Measurements from ENCODE around the gene AHNAK.

AHNAK gene

GRCh38 chr11:62505440-62506091 is 41.0 kb downstream of the AHNAK start (continued):
- TF ChIP-seq ZNF621 (tag by site-specific recombination; IDR thresholded peaks at IDR 0.05), result no peak

GRCh38 chr11:62505059-62505439 is 41.6 kb downstream of the AHNAK start:
- Histone ChIP-seq H3K4me1 (ENCODE audit: control insufficient read depth, insufficient read depth, low read length) (no peaks in the 10 kb centered on the region), H3K36me3 (ENCODE audit: control insufficient read depth in 2 of 2, insufficient read depth in 1 of 2, low read length in 2 of 2) (no peaks in the 10 kb centered on the region), H3K9me3 (ENCODE audit: control insufficient read depth, insufficient read depth, low read depth, low read length) (no peaks in the 10 kb centered on the region), H3K4me3 (ENCODE audit: low read depth, low read length) (no peak overlapping the region), H3K27ac (ENCODE audit: extremely low read depth, low read depth, low read length) (no peak overlapping the region)
- ChIA-PET CTCF (interaction anchor here (2.8 kb wide), 1 partner anchor 37 kb away, joined by 18 read pairs; no protein-coding TSS in a partner anchor), POLR2A (interaction anchor here (0.5 kb wide), 1 partner anchor 41 kb away, joined by 3 read pairs; no protein-coding TSS in a partner anchor)
- TF ChIP-seq ZNF132 (tag by site-specific recombination; IDR thresholded peaks at IDR 0.05; ENCODE audit: borderline replicate concordance), result no peak
- no peak for TF ChIP-seq ZNF214 (tag by site-specific recombination; IDR thresholded peaks at IDR 0.05; ENCODE audit: borderline replicate concordance)
- TF ChIP-seq ZNF362 (tag by site-specific recombination; IDR thresholded peaks at IDR 0.05), result no peak
- TF ChIP-seq ZNF423 (tag by site-specific recombination; IDR thresholded peaks at IDR 0.05), result no peak
- no peak for TF ChIP-seq HOXA7 (CRISPR knock-in tag; IDR thresholded peaks at IDR 0.05; ENCODE audit: borderline replicate concordance)
- no peak for TF ChIP-seq ZNF18 (tag by site-specific recombination; IDR thresholded peaks at IDR 0.05)
- TF ChIP-seq OSR2 (tag by site-specific recombination; IDR thresholded peaks at IDR 0.05), result no peak
- no peak for TF ChIP-seq OVOL3 (tag by site-specific recombination; IDR thresholded peaks at IDR 0.05)
- no peak for TF ChIP-seq HOXD13 (CRISPR knock-in tag; IDR thresholded peaks at IDR 0.05; ENCODE audit: borderline replicate concordance)
- no peak for TF ChIP-seq ZSCAN16 (tag by site-specific recombination; IDR thresholded peaks at IDR 0.05)
- no peak for TF ChIP-seq ZNF155 (tag by site-specific recombination; IDR thresholded peaks at IDR 0.05)
- TF ChIP-seq ZNF629 (tag by site-specific recombination; IDR thresholded peaks at IDR 0.05), result no peak
- TF ChIP-seq ZNF549 (tag by site-specific recombination; IDR thresholded peaks at IDR 0.05), result no peak
- no peak for TF ChIP-seq ZNF114 (tag by site-specific recombination; IDR thresholded peaks at IDR 0.05)

GRCh38 chr11:62504158-62504973 is 42.2 kb downstream of the AHNAK start:
- no peak overlapping the region for H3K4me3 ChIP-seq (ENCODE audit: low read depth, low read length)
- H3K4me1 ChIP-seq (ENCODE audit: control insufficient read depth, insufficient read depth, low read length), result no peaks in the 10 kb centered on the region
- no peaks in the 10 kb centered on the region for H3K9me3 ChIP-seq (ENCODE audit: control insufficient read depth, insufficient read depth, low read depth, low read length)
- ChIA-PET POLR2A (no interaction called here), CTCF (interaction anchor here (2.8 kb wide), 1 partner anchor 38 kb away, joined by 18 read pairs; no protein-coding TSS in a partner anchor)
- no peak for TF ChIP-seq ZNF558 (tag by site-specific recombination; IDR thresholded peaks at IDR 0.05)
- TF ChIP-seq BCL6B (tag by site-specific recombination; IDR thresholded peaks at IDR 0.05), result peak; percentile 70
- no peak for TF ChIP-seq ZBTB8A (tag by site-specific recombination; IDR thresholded peaks at IDR 0.05)
- H3K36me3 ChIP-seq (ENCODE audit: control insufficient read depth in 2 of 2, insufficient read depth in 1 of 2, low read length in 2 of 2), result no peaks in the 10 kb centered on the region
- no peak overlapping the region for H3K27ac ChIP-seq (ENCODE audit: extremely low read depth, low read depth, low read length)

Data from HEK293 (cell line).